WI38 (cell line): ENCODE results near the gene CEP104.

ENCODE experiments used
- H3K4me3 ChIP-seq: 2 replicates; pipeline ENCODE4 v1.5.1; 2011; ENCODE audit warnings: low read depth, mild to moderate bottlenecking, control low read depth, low read length
- CTCF ChIP-seq: IDR thresholded peaks from 2 replicates; pipeline ENCODE4 v1.5.1; 2012; ENCODE audit warnings: low read depth, mild to moderate bottlenecking, control low read depth, low read length

The CEP104 gene

DNA sequence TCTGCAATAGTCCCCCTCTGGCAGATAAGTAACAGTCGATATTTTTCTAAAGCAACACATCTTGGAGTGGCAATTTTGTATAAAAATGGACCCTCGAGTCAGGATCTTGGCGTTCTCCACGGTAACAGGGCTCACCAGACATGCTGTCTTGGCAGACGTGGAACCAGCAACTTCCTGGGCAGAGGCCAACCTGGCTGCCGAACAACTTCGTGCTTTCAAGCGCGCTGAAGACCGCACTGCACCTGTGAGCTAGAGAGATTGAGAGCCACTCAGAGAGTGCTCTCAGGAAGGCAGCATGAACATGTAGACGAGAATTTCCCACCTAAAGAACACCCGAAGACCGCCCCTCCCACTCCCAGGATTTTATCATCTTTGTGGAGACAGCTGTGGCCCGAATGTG, 35.7 kb upstream of the CEP104 start:
- TF ChIP-seq CTCF: no peak
- H3K4me3 ChIP-seq: no peak overlapping the region

GRCh38 chr1:3891329-3891865, 34.4 kb upstream of the CEP104 start:
- no peak for TF ChIP-seq CTCF
- H3K4me3 ChIP-seq: no peak overlapping the region

DNA sequence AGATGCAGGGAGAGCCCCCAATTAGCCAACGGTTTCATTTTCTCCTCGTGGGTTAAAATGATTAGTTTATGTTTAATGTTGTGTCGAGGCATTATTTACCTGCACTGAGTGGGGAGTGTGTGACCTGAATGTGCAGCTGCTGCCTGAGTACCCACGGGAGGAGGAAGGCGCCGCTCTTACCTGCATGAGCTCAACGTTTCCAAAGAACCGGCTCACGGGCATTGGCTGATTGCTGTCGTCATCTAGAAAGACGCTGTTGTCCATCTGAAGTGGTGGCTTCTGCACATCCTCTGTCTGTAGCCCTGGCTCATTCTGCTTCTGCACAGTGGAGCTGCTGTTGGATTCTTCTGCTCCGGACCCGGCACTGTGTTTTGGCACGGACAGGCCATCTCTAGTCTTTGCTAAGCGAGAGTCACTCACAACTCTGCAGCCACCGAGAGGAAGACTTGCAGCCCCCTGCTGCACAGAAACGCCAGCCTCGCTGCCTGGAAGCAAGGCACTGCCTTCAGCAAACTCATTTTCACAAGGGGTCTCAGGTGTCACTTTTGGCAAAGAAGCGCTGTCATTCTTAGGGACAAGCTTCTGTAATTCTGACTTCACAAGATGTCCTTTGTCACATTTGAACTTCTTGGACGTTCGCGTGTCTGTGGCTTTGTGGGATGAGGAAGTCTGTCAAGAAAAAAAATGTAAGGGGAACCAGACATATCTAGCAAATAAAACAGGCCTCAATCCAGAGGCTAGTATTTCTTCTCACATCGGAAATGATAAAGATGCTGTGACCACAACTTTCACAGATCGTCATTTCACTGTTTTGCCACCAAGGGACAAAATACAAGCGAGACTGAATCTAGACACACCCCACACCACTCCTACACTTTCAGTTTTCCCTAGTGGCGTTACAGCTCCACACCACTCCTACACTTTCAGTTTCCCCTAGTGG, 33.6 kb upstream of the CEP104 start:
- H3K4me3 ChIP-seq: no peak overlapping the region
- no peak for TF ChIP-seq CTCF

- no peak for TF ChIP-seq CTCF
- H3K4me3 ChIP-seq: no peak overlapping the region
These were observed 32.9 kb upstream of the CEP104 start for GRCh38 chr1:3889936-3890335.

DNA sequence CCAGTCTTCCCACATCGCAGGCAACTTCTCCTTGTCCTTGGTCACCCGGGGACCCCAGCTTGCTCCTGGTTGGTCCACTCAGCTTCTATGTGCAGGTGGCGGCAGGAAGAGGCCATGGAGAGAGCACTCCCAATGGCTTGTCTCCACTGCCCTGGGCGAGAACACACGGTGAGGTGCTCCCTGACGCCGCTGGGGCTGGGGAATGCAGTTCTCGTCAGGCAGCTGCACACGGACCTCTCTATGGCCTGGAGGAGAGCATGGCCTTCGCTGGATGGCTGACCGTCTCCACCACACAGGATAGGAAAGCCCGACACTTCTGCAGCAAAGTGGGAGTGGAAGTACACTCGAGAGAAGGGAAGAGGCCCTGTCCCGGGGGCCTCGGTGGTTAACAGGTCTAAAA, 31.3 kb upstream of the CEP104 start:
- no peak for TF ChIP-seq CTCF
- no peak overlapping the region for H3K4me3 ChIP-seq

GRCh38 chr1:3886691-3887090, 29.7 kb upstream of the CEP104 start:
- TF ChIP-seq CTCF: no peak
- H3K4me3 ChIP-seq: no peak overlapping the region

DNA sequence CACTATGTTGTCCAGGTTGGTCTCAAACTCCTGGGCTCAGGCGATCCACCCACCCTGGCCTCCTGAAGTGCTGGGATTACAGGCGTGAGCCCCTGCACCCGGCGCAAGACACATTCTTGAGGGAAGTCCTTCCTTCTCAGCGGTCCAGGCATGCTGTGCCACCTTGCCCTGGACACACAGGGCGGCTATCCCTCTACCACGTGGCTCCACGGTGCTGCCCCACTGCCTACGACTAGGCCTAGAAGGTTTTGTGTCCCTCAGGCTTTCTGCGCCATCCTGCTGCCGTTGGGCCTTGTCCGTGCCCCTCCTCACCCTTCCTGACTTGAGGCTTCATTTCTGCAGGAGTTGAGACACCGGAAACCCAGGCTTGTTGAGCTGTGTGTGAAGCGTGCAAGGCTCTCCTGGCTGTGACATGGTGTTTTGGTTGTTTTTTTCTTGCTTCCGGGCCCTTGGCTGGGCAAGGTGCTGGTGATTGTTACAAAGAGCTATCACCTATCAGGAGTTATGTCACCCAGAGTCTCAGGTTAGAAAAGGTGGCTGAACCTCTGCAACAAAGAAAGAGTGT, 29.2 kb upstream of the CEP104 start:
- no peak overlapping the region for H3K4me3 ChIP-seq
- TF ChIP-seq CTCF: no peak
